ENCODE data around the gene PDGFD. TPM values are rescaled to one million over a fixed set of nuclear protein-coding genes. Genes with fewer than 3 reads are reported as not detected.

The PDGFD gene
- total RNA-seq, 1 donor from 2014 or later = 0.53 TPM

- no peak for DNase-seq (ENCODE audit: low read depth)
- no peak for FAIRE-seq
- H3K36me3 ChIP-seq (ENCODE audit: control insufficient read depth, insufficient read depth, low read length) = no peaks in the 10 kb centered on the region
- H3K27me3 ChIP-seq (ENCODE audit: control insufficient read depth, insufficient read depth, low read length) = no peaks in the 10 kb centered on the region
- TF ChIP-seq, protein P1, sequence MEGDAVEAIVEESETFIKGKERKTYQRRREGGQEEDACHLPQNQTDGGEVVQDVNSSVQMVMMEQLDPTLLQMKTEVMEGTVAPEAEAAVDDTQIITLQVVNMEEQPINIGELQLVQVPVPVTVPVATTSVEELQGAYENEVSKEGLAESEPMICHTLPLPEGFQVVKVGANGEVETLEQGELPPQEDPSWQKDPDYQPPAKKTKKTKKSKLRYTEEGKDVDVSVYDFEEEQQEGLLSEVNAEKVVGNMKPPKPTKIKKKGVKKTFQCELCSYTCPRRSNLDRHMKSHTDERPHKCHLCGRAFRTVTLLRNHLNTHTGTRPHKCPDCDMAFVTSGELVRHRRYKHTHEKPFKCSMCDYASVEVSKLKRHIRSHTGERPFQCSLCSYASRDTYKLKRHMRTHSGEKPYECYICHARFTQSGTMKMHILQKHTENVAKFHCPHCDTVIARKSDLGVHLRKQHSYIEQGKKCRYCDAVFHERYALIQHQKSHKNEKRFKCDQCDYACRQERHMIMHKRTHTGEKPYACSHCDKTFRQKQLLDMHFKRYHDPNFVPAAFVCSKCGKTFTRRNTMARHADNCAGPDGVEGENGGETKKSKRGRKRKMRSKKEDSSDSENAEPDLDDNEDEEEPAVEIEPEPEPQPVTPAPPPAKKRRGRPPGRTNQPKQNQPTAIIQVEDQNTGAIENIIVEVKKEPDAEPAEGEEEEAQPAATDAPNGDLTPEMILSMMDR (IDR thresholded peaks at IDR 0.05; ENCODE audit: insufficient read depth, low read length, severe bottlenecking) = no peak
- H3K4me3 ChIP-seq (ENCODE audit: low read depth, low read length) = no peak overlapping the region
These were observed 58.8 kb downstream of the PDGFD start for GRCh38 chr11:104105155-104105554.

DNA sequence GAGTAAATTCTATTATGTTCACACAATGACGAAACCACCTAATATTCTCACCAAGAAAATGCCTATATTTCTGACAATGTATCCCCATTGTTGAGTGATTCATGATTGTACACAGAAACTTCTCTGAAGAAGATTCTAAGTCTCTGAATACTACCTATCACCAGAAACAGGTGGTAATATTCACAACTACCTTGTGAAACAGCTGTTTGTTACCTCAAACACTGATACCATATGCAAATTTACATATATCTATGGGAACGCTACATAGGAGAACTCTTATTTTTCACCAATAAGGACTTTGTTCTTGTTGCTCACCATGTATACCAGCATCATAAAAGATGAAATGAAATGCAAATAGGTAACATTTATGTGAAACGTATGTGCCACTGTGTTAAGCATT is 59.3 kb downstream of the PDGFD start:
- no peaks in the 10 kb centered on the region for H3K36me3 ChIP-seq (ENCODE audit: control insufficient read depth, insufficient read depth, low read length)
- TF ChIP-seq, protein P1 (IDR thresholded peaks at IDR 0.05; ENCODE audit: insufficient read depth, low read length, severe bottlenecking) = no peak
- no peaks in the 10 kb centered on the region for H3K27me3 ChIP-seq (ENCODE audit: control insufficient read depth, insufficient read depth, low read length)
- no peak for FAIRE-seq
- no peak for DNase-seq (ENCODE audit: low read depth)
- no peak overlapping the region for H3K4me3 ChIP-seq (ENCODE audit: low read depth, low read length)

DNA sequence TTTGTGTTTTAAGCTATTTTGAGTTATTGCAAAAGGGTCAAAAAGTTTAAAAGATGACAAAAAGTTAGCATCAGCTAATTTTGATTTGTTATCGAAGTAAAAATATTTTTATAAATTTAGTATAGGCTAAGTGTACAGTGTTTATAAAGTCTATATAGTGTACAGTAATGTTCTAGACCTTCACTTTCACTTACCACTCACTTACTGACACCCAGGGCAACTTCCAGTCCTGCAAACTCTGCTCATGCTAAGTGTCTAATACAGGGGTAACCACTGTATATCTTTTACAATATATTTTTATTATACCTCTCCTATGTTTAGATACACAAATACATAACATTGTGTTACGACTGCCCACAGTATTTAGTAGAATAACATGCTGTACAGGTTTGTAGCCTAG is 59.7 kb downstream of the PDGFD start:
- H3K27me3 ChIP-seq (ENCODE audit: control insufficient read depth, insufficient read depth, low read length) = no peaks in the 10 kb centered on the region
- no peak overlapping the region for H3K4me3 ChIP-seq (ENCODE audit: low read depth, low read length)
- DNase-seq (ENCODE audit: low read depth) (no peak), FAIRE-seq (no peak)
- H3K36me3 ChIP-seq (ENCODE audit: control insufficient read depth, insufficient read depth, low read length) = no peaks in the 10 kb centered on the region
- TF ChIP-seq, protein P1 (IDR thresholded peaks at IDR 0.05; ENCODE audit: insufficient read depth, low read length, severe bottlenecking) = no peak

DNA sequence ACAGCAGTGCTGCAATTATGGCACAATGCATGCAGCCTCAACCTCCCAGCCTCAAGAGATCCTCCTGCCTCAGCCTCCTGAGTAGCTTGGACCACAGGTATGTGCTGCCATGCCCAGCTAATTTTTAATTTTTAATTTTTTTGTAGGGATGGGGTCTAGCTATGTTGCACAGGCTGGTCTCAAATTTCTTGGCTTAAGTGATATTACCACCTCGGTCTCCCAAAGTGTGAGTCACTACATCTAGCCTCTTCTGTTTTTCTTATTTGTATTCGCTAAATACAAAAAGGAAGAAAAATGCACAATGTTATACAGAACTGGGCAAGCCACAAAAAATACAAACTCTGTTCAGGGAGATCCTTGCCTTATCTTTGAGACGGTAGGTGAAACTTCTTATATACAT is 65.4 kb downstream of the PDGFD start:
- DNase-seq (ENCODE audit: low read depth) (peak; percentile 7), FAIRE-seq (no peak)
- TF ChIP-seq, protein P1 (IDR thresholded peaks at IDR 0.05; ENCODE audit: insufficient read depth, low read length, severe bottlenecking) = no peak
- Histone ChIP-seq H3K4me3 (ENCODE audit: low read depth, low read length) (no peak overlapping the region), H3K27me3 (ENCODE audit: control insufficient read depth, insufficient read depth, low read length) (no peaks in the 10 kb centered on the region), H3K36me3 (ENCODE audit: control insufficient read depth, insufficient read depth, low read length) (no peaks in the 10 kb centered on the region)

GRCh38 chr11:104098132-104098531 is 65.8 kb downstream of the PDGFD start:
- Histone ChIP-seq H3K4me3 (ENCODE audit: low read depth, low read length) (no peak overlapping the region), H3K27me3 (ENCODE audit: control insufficient read depth, insufficient read depth, low read length) (no peaks in the 10 kb centered on the region), H3K36me3 (ENCODE audit: control insufficient read depth, insufficient read depth, low read length) (no peaks in the 10 kb centered on the region)
- TF ChIP-seq, protein P1 (IDR thresholded peaks at IDR 0.05; ENCODE audit: insufficient read depth, low read length, severe bottlenecking) = no peak
- no peak for FAIRE-seq
- DNase-seq (ENCODE audit: low read depth) = no peak

DNA sequence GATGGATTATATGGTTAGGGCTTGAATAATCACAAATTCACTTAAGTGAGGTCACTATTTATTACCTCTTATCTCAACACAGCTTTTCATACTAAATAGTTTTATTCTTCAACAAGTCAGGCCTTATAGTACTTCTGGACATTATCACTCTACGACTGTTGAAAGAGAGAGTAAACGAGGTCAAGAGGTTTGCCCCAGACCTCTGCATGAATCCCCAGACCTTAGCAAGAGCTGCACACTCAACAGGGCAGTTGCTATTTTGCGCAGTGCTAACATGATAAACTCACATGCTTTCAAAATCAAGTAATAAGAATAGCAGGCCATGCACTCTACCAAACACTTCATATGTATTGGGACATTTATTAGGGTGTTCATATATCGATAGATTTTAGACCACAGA is 67.0 kb downstream of the PDGFD start:
- FAIRE-seq (no peak), DNase-seq (ENCODE audit: low read depth) (no peak)
- TF ChIP-seq, protein P1 (IDR thresholded peaks at IDR 0.05; ENCODE audit: insufficient read depth, low read length, severe bottlenecking) = no peak
- Histone ChIP-seq H3K36me3 (ENCODE audit: control insufficient read depth, insufficient read depth, low read length) (no peaks in the 10 kb centered on the region), H3K27me3 (ENCODE audit: control insufficient read depth, insufficient read depth, low read length) (no peaks in the 10 kb centered on the region), H3K4me3 (ENCODE audit: low read depth, low read length) (no peak overlapping the region)
